Measurements from ENCODE around the gene DLX3.

The DLX3 gene

GRCh38 chr17:49952209-49952911 is 42.7 kb downstream of the DLX3 start:
- DNase-seq = peak; percentile 78

GRCh38 chr17:49951362-49952082 is 43.5 kb downstream of the DLX3 start:
- no peak for DNase-seq

- DNase-seq = no peak
These were observed 45.4 kb downstream of the DLX3 start for GRCh38 chr17:49949634-49950033.

- no peak for DNase-seq
These were observed 48.0 kb downstream of the DLX3 start for GRCh38 chr17:49946964-49947584.

GRCh38 chr17:49946208-49946607 is 48.8 kb downstream of the DLX3 start:
- no peak for DNase-seq

GRCh38 chr17:49944273-49944870 is 50.7 kb downstream of the DLX3 start:
- DNase-seq = no peak

- DNase-seq = no peak
These were observed 52.1 kb downstream of the DLX3 start for GRCh38 chr17:49942947-49943346.

- DNase-seq = no peak
These were observed 53.6 kb downstream of the DLX3 start for GRCh38 chr17:49941427-49941826.

All from left hindlimb (tissue), 1 donor.